NK-92 (cell line): Measurements from ENCODE around the gene AMOTL1.
"Not testable (repeated sequence)": the region's sequence is repeated elsewhere in the genome, so short reads cannot be mapped to it uniquely, and the experiment has no call there.

Experiments
- DNase-seq: peaks from one replicate; lab custom pipeline; 2025; ENCODE audit not compliant: unreplicated experiment; lab: John Stamatoyannopoulos, UW

The AMOTL1 gene

DNA sequence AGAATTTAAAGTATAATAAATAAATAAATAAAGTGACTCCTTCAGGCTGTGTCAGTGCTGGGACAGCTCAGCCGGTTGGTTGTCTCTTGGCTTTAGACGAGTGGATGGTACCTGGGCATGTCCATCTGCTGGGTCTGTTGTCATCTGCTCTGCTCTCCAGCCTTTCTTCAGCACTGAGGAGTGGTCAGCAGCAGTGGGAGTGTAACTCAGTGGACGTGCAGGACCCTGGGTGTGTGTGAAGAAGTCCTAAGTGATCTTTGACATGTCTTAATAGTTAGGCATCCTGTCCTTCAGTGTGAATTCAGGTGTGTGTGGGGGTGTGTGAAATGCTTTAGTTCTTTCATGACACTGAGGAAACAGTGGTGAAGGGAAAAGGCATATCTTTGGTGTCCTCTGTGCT, 24.3 kb downstream of the AMOTL1 start:
- no peak for DNase-seq

DNA sequence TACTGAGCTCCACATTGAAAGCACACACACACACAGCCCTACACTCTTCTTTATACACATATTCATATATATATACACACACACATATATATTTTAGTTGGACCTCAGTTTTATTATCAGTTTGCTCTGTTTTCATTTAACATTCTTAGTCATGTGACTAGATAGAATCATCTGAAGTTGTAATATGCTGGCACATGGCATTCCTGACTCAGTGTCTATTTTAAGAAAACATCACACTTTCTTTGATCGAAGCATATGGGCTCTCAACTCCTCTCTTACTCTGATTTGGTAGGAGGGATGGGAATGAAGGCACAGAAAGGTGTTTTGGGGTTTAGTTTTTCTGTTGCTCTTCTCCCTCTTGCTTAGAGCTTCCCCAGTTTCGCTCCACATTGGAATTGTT, 24.8 kb downstream of the AMOTL1 start:
- DNase-seq: no peak

DNA sequence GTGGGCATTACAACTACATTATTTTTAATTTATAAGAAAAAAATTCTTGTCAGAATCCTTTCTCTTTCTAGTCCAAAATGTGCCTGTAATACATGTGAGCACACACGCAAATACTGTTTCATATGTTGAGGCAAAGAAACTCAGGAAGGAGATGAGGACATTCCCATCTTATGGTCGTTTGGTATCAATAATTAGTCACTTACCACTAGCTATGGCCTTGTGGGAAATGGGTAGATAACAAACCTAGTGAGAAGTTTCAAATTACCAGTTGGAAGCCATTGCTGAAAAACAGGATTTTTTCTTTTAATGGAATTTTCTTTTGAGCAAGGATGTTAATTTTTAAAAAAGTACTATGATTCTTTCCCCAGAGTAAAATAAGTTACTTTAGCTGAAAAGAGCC, 25.7 kb downstream of the AMOTL1 start:
- no peak for DNase-seq

DNA sequence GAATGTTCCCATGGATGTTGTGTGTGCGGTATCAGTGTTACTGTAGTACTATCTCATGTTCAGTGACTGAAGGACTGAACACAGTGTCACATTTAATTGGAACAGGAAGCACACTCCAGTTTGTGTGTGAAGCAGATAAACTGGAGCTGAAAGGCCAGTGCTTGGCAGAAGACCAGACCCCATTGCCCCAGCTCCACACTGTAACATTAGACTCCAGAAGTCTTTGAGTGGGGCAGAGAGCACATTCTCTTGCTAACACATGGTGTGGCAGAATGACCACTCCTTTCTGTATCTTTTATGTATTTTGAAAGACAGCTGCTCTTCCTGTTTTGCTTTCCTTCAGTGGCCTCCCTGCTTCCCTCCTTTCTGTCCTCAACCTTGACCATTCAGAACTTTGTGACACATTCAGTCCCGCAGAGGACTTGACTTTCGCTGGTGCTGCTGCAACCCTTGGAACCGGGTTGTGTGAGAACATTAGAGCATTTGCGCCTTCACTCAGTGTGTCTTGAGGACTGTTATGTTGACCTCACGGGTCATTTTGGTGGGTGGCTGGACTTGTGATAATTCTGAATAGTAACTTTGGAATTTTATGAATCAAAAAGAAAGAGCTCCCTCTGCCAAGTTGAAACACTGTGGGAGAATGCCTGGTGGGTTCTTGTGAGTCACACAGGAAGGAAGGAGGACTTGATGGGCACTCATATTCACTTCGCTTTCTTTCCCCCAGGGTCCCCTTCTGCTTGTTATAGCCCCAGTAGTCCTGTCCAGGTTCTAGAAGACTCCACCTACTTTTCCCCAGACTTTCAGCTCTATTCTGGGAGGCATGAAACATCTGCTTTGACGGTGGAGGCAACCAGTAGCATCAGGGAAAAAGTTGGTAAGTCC, 26.4 kb downstream of the AMOTL1 start:
- DNase-seq: no peak

DNA sequence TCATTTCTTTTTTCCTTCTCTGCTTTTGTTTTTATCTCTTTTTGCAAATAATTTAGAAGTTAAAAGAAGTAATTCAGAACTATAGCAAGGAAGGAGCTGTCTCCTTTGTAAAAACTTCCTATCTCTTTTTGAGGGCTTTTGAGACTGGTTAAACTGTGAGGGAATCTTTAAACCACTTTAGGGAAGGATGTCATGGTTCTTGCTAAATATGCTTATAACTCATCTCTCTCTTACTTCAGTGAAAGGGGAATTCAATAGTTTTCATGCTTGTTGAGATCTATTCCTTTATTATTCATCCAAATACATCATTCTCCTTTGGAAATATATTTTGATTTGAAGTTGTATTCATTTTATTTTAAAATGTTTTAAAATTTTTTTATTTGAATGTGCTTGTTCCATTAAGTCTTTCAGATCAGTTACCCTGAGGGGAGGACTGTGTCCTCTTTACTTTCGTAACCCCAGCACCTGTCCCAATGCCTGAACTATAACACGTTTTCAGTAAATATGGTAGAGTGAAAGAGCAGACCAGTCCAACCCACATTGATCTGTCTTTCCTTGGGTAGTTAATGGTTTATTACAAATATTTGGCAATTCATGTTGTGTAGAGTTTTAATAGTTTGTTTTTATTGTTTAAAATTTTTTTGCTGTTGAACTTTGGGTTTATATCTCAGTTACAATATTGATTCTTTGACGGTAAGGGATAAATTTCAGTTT, 27.5 kb downstream of the AMOTL1 start:
- no peak for DNase-seq

DNA sequence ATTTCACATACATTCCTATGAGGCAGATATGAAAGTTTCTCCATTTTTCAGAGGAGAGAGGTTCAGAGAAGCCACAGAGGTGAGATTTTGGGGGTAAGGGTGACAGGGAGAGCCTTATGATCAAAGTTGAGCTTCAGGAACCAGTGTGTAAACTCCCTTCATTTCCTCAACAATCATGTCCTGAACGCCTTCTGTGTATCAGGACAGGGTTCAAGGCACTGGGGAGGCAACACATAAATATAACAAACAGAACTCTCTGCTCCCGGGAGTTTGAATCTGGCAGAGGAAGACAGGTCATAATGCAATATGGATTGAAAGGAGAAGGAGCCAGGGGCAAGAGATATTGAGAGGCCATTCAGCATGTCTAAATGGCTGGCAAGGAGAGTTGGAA, 28.0 kb downstream of the AMOTL1 start:
- DNase-seq: no peak

DNA sequence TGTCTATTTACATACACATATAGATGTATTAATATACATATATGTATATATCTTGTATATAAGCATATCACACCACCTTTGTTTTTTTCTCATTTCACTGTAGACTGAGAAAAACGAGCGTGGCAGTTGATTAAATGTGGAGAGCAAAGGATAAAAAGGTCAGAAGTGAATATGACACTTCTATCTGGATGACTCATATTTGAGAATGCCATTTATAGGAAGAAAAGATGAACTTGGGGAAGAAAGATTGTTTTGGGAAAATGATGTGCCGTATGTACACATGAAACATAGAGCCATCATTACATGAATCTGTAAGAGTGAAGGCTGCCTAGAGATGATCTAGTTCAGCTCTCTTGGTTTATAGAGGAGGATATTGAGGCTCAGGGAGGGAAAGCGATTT, 28.7 kb downstream of the AMOTL1 start:
- DNase-seq: no peak

DNA sequence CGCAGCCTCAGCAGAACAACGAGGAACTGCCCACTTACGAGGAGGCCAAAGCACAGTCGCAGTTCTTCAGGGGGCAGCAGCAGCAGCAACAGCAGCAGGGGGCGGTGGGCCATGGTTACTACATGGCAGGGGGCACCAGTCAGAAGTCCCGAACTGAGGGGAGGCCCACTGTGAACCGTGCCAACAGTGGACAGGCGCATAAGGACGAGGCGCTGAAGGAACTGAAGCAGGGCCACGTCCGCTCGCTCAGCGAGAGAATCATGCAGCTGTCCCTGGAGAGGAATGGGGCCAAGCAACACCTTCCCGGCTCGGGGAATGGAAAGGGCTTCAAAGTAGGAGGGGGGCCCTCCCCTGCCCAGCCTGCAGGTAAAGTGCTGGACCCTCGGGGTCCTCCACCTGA, 31.6 kb downstream of the AMOTL1 start:
- DNase-seq: no peak

DNA sequence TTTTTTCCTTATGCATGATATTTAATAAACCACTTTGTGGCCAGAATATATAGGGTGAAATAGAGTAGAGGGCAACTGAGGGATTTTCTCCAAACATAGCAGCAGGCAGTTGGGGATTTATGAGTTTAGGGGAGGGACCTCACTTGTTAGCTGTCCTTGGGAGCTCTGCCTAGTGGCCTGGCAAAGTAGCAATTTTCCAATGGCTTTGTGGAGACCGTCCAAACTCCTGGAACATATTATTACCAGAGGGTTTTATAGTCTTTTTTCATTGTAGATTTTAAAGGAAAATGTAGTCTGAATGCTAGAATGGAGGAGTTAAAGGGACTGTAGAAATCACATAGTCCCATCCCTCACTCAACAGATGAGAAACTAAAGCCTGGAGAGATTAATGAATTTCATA, 32.3 kb downstream of the AMOTL1 start:
- DNase-seq: no peak

DNA sequence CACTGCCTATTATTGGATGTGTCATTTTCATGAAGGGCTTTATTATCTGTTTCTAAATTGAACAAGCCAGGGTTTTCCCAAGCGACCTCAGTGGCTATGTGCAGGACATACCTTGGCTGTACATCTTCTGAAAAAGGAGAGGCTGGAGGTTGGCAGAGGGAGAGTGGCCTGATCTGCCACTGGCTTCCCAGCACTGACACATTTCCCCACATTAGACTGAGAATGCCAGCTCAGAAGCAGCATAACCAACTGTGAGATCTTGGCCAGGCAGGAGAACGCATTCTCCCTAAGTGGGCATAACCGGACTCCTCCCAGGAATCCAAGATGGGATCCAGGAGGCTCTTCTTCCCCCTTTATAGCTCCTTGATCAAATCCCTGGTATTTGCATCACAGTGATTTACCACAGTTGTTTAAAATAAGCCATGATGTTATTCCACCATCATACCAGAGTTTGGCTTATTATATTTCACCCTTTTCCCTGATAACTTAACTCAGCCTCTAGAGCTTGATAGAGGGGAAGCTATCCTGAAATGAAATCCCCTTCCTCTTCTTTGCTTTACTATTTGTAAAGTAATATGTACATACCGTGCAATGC, 33.8 kb downstream of the AMOTL1 start:
- no peak for DNase-seq

DNA sequence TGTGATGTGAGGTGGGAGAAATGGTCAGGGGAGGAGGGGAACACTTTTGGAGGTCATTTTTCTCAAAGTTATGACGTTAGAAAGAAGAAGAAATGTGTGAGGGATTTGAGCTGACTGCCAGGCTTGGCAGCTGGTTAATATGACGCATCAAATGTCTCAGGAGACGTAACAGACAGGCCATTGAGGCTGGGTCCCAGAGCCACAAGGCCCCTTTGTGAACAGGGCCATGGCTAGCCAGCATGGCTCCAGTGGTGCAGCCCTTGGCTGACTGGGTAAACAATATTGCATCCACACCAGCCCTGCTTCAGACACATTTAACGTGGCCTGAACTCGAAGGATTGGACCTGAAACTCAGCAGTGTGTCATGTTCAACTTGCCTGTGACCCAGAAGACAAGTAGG, 34.3 kb downstream of the AMOTL1 start:
- no peak for DNase-seq

DNA sequence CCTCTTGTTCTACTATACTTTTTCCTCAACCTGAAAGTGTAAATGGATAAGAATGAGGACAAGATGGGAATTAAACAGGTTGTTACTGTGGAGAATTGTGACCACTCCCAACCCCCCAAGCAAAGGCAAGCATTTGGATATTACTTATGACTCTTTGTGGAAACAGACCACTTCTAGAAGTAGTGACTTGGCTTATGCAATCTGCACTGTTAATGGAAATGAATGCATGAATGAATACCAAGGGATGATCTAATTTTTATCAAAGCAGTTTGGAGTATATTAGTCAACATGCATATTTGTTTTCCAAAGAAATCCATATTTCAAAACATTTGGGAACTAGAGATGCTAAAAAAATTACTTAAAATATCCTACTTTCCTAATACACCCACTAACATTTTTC, 35.3 kb downstream of the AMOTL1 start:
- DNase-seq: no peak

DNA sequence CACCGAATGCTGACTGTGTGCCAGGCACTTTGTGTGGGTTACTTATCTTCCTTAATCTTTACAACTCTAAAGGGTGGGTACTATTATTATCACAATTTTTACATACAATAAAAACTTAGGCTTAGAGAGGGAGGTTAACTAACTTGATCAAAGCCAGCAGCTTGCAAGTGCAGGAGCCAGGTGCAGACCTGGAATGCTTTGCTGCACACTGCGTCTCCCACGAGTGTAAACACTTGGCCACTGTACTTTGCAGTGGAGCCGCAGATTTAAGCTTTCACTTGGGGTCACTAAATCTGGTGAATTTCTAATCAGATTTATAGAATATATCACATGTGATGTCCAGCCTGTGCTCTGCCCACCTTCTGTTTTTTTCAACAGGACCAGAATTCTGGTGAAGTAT, 36.7 kb downstream of the AMOTL1 start:
- no peak for DNase-seq

DNA sequence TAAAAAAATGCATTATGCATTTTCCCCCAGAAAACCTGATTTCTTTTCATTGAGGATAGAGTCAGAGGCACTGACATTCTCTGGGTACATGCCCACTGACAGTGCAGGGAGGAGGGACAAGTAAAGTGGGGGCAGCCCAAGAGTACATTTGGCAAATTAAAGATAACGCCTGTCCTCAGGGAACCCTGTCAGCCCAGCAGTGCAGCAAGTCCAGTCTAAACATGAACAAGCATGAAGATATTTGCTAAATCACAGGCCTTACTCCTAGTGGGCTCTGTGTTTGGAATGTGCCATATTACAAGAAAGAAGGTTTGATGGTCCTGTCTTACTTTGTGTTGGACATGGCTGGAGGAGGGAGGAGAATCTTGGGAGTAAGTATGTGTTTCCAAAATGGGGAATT, 37.9 kb downstream of the AMOTL1 start:
- no peak for DNase-seq

DNA sequence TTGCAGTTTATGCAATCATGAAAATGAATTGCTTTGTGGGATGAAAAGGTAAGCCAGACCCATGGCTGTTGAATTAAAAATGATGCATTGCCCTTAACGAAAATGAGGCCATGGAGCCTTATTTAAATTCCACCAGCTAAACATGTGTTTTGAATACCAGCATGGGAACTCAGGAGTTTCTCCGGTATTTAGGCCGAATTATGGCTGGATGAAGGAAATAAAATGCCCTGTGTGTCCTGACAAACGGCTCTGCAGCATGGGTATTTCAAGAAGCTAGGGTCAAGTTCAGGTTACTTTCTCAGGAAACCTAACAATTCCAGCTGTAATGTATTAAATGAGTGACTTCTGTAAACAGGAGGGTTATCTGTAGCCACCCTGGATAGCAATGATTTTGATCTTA, 38.3 kb downstream of the AMOTL1 start:
- no peak for DNase-seq

DNA sequence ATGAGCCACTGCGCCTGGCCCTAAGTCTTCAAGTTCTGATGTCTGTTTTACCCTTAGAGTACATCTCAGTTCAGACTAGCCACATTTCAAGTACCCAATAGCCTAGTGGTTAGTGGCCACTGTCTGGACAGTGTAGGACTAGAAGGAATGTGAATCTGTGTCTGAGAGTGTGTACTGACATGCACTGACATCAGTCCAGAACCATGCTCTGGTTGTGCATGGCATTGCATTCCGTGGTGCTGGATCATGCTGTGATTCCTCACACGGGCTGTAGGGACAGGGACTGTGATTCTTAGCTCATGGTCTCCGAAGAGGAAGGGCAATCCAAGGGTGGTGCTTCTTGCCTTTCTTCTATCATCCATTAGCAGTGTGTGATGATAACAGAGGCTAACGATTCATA, 41.1 kb downstream of the AMOTL1 start:
- no peak for DNase-seq

DNA sequence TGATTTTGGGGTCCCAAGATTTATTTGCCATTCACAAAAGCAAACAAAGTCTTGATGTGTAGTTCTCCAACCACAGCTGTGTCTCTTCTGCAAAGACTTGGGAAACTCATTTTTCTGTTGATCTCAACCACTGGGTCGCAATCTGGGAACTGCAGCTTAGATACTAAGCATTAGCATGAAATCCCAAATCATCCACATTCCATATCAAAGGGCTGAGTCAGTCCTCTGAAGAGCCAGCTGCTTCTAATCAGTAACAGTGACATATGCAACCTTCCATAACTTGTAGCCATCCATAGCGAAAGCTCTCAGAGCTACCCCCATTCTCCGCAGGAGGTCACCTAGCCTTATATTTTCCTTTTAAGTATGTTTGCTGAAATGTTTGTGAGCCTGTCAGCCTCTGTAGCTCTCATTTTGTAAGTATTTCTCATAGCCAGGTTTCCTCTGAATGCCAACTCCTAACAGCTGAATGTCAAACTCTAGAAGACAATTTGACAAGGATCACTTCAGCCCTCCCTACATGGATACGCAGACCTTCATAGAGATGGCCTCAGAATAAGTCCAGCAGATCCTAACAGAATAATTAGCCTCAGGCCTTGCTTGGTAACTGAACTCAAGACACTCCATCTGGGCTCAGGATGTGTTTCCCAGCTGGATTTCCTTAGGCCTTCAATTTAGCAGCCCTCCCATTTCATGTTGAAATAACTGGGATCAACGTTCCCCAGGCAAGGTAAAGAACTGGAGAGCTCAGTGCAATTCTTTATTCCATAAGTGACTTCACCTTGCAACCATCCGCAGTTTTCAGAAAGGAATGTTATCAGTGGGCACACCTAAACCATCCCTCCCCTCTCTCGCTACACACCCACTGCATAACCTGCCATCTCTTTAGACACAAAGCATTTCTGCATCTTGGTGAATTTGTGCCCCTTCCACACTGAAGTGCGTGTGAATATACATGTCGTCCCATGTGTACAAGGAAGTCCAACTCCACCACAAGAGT, 44.9 kb downstream of the AMOTL1 start:
- DNase-seq: not testable (repeated sequence)

DNA sequence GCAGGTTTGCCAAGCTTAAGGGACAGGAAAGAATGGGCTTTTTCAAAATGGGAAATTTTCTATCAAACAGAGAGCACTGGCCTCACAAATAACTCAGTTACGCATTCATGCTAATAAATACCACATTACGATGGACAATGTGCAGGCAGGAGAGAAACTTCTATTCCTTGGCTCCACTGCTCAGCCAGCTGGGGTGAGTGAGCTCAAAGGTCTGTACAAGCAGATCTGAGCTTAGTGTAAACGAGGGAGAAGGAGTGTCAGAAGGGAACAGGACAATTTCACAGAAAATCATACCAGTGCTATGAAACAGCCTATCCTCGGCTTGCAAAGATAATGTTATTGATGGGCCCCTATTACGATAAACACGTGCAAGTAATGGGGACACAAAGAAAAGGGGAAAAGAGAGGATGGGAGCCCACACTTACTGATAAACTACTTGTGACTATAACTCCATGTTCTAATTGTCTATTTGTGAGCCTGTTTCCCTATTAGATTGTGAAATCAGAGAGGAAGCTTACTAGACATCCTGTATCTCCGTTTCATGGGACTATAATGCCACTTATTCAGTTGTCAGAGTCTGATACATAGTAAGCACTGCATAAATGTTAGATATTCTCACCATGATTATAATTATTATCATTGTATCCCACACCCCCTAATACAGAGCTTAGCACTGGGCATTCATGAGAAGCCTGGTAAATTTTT, 46.3 kb downstream of the AMOTL1 start:
- DNase-seq: no peak

DNA sequence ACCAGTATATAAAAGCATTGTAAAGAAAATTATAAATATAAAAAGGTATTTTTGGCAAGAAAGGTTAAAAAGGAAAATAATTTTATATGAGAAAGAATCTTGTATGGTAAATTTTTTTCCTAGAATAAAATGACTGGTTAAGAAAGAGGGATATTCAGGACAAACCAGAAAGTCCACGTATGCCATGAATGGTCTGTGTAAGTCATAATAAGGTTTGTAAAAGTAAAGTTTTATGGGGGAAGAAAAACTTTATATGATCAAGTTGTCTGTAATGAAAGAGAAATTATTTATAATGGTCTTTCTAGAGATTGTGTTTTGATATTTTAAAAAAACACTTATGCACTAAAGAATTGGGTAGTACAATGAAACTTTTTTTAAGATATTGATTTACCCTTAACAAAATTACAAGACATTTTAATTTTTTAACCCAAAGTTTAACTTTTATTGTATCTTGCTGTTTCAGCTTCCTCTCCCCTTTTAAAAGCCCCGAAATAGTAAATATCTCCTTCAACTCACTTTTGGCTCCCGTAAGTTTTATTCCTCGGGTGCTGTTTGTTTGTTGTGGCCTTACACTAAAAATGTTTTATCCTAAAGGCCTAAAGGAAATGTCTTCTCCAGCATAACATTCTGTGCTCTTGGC, 47.7 kb downstream of the AMOTL1 start:
- DNase-seq: no peak

DNA sequence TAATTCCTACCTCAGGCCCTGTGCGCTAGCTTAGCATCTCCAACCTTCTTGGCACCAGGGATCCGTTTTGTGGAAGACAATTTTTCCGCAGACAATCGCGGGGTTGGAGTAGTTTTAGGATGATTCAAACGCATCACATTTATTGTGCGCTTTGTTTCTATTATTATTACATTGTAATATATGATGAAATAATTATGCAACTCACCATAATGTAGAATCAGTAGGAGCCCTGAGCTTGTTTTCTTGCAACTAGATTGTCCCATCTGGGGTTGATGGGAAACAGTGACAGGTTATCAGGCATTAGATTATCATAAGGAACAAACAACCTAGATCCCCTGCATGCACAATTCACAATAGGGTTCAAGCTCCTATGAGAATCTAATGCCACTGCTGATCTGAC, 52.3 kb downstream of the AMOTL1 start:
- DNase-seq: no peak
